Measurements from ENCODE around the gene RPF1. TPM values are rescaled to one million over a fixed set of nuclear protein-coding genes. Genes with fewer than 3 reads are reported as not detected.
"Not testable (repeated sequence)": the region's sequence is repeated elsewhere in the genome, so short reads cannot be mapped to it uniquely, and the experiment has no call there.

The RPF1 gene, protein sequence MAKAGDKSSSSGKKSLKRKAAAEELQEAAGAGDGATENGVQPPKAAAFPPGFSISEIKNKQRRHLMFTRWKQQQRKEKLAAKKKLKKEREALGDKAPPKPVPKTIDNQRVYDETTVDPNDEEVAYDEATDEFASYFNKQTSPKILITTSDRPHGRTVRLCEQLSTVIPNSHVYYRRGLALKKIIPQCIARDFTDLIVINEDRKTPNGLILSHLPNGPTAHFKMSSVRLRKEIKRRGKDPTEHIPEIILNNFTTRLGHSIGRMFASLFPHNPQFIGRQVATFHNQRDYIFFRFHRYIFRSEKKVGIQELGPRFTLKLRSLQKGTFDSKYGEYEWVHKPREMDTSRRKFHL
- 33.6 TPM for polyA plus RNA-seq (2013, experiment 1 of 2; ENCODE audit: insufficient read length)
- polyA plus RNA-seq (2013, experiment 2 of 2; ENCODE audit: insufficient read length) = 37.8 TPM

DNA sequence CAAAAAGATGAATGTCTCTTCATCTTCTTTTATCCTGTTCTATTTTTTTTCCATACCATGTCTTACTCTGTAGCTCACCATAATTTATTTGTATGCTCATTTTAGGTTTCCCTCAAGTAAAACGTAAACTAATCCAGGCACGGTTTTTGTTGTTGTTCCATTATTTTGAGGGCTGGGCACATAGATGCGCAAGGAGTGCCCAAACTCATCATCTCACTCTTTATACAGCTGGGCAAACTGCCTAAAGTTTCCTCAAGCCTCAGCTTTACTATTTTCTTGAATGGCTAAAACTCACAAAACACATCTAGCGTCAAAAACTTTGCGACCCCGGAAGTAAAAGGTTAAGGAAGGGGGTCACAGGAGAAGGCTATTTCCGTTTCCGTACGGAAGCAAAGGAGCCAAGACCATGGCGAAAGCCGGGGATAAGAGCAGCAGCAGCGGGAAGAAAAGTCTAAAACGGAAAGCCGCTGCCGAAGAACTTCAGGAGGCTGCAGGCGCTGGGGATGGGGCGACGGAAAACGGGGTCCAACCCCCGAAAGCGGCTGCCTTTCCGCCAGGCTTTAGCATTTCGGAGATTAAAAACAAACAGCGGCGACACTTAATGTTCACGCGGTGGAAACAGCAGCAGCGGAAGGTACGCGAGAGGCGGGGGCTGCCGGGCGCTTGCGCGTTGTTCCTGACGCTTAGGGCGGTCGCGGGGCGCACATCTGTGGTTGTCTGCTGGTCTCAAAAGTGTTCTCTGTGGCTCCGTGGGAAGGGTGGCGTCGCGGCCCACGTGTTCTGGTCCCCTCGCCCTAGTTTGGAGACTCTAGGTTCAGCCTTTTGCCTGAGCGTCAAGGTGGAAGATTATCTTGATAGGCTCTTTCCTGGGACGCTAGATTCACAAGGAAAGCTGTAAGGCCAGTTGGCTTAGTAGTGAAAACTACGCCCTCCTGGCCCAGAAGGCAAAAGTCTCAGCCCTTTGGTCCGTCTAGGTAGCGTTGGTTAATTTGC is at the start of gene RPF1:
Gene RPF1 (plus strand): TSS at position 391 of the 993 bp plus-strand sequence. CDS start 16 bp downstream, at position 407.
- DNase-seq = peak; percentile 89

- DNase-seq = no peak
Observed at GRCh38 chr1:84430546-84430945, 48.5 kb upstream of the RPF1 start.

GRCh38 chr1:84433258-84434080 is 45.6 kb upstream of the RPF1 start:
- DNase-seq = peak; percentile 67

DNA sequence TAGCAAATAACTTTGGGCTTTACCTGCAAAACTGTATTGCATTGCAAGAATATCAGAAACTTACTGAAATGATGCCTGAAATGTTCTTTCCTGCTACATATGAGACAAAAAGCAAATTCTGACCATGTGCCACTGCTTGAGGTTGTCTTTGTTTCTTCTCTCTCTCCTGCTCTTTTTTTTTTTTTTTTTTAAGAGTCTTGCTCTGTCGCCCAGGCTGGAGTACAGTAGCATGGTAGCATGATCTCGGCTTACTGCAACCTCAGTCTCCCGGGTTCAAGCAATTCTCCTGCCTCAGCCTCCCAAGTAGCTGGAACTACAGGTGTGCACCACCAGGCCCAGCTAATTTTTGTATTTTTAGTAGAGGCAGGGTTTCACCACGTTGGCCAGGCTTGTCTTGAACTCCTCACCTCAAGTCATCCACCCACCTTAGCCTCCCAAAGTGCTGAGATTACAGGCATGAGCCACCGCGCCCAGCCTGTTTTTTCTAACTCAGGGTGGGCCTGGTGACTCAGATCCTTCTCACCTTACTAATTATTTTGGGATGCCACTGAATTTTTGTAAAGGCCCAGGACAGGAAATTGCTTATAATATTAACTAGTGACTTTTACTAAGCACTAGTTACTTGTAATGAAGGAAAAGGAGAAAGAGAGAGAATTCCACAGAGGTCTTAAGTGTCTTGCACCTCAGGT is 44.8 kb upstream of the RPF1 start:
- no peak for DNase-seq

- DNase-seq = no peak
Observed at GRCh38 chr1:84434801-84435549, 44.1 kb upstream of the RPF1 start.

DNA sequence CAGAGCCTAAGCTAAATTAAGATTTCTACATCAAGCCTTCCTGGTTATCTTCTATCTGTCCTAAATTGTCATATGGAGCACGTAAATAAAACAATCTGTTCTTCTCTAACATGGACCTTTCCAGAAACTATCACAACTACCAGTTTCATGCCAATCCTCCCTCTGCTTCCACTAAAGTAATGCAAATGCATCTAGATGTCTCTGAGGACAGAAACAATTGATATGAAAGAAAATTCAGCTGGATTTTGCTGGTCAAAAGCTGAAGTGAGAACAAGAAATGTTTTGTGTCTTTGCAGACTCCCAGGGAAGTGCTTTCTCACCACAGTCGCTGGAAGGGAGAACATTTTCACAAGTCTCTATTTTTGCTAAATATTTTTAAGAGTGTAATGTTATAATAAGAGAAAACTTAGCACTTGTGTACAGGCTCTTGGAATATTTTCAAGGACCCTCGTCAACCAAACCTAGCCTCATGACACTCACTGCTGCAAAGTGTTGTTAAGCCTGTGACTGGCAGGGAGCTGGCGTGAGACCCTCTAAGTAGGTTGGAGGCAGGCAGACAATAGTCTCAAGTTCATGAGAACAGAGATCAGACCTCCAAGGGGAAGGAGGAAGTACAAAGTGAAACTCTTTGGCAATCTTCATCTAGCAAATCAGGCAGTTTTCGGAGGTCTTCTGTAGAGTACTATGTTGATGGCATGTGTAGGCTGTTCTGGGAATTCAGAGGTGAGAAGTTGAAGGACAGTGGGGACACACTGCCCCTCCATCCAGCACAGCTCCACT is 42.0 kb upstream of the RPF1 start:
- DNase-seq = no peak

GRCh38 chr1:84442256-84442655 is 36.8 kb upstream of the RPF1 start:
- DNase-seq = peak; percentile 88

DNA sequence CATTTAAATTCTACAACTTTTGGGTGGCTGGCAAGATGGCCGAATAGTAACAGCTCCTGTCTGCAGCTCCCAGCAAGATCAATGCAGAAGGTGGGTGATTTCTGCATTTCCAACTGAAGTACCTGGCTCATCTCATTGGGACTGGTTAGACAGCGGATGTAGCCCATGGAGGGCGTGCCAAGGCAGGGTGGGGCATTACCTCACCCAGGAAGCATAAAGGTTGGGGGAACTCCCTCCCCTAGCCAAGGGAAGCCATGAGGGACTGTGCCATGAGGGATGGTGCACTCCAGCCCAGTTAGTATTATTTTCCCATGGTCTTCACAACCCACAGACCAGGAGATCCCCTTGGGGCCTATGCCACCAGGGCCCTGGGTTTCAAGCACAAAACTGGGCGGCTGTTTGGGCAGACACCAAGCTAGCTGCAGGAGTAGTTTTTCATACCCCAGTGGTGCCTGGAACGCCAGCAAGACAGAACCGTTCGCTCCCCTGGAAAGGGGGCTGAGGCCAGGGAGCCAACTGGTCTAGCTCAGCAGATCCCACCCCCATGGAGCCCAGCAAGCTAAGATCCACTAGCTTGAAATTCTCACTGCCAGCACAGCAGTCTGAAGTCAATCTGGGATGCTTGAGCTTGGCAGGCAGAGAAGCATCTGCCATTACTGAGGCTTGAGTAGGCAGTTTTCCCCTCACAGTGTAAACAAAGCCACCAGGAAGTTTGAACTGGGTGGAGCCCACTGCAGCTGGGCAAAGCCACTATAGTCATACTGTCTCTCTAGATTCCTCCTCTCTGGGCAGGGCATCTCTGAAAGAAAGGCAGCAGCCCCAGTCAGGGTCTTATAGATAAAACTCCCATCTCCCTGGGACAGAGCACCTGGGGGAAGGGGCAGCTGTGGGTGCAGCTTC is 36.1 kb upstream of the RPF1 start:
- not testable (repeated sequence) for DNase-seq

GRCh38 chr1:84448704-84449103 is 30.4 kb upstream of the RPF1 start:
- DNase-seq = not testable (repeated sequence)

DNA sequence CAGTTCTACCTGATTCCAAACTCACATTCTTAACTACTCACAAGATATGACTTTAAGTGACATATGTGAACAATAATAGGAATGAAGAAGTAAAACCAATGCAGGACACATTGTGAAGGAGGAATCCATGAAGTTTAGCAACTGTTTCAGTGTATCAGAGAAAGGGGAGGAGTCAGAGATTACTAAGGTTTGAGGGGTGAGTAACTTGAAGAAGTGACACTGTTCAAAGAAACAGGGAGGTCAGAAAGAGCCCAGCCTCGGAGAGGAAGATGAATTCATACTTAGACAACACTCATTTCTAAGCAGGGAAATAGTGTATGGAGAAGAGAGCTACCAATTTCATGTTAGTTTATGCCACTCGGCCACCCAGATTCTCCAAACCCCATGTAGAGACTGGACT is 28.2 kb upstream of the RPF1 start:
- DNase-seq = no peak

DNA sequence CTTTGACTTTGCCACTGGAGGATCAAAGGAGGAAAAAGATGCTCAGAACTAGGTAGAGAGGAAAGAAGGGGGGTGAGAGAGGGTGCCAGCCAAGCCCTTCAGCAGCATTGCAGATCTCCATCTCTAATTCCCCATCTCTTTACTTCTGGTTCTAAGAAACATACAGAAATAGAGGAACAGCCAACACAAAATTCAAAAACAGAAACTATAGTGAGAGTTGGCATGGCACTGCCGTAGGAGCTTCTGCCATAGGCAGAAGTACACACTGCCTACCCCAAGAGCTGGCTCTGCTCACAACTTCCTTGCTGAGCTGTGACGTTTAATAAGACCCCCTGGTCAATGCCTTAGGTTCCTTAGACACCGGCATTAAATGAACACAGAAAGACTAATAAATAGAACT is 26.6 kb upstream of the RPF1 start:
- no peak for DNase-seq

DNA sequence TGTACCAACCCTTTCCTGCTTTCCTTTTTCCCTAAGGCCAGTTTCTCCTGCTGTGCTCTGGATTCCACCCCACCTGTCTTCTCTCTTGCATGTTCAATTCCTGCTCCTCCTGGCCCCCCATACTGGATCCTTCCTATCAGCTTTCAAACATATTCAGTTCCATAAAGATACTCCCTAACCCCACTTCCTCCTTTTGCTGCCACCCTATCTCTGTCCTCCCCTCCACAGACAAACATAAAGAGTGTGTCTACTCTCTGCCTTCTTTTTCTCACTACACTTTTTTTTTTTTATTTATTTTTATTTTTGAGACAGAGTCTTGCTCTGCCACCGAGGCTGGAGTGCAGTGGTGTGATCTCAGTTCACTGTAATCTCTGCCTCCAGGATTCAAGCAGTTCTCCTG is 16.9 kb upstream of the RPF1 start:
- DNase-seq = no peak

DNA sequence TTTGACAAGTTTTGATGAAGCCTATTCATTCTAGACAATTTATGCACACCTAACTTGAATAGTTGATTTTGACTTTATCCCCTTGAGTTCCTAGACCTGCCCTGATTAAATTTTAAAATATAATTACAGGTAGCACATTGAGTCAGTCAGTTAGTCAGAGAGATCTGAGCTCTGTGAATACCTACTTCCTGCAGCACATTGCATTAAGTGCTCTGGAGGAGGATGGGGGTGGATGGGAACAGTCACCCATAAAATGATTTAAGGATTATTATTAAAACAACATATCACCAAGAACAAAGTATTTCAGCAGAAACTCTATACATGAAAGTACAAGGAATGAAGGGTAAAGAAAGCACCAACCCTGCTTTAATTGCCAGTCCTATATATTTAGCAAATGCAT is 11.8 kb upstream of the RPF1 start:
- no peak for DNase-seq

GRCh38 chr1:84476225-84476624 is 2.8 kb upstream of the RPF1 start:
- DNase-seq = no peak

- DNase-seq = no peak
Observed at GRCh38 chr1:84479998-84480397, 932 bp downstream of the RPF1 start.

- no peak for DNase-seq
Observed at GRCh38 chr1:84480650-84481049, 1.6 kb downstream of the RPF1 start.

DNA sequence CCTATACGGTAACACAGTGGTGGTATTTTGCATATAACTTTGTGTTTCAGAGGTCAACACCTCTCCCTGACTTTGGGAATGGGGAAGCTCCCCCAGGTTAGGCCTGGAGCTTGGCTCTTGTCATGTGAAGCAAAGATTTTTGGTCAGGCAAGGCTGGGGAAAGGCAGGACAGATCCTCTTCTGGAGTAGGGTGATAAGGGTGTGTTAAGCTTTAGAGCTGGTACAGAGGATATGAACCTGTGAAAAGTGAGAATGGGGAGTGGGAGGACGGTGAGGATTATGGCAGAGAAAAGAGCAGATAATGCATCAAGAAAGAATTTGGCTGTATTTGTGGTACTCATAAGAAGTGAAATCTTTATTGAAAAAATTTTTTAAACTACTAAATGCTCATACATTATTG is 2.3 kb downstream of the RPF1 start:
- no peak for DNase-seq

DNA sequence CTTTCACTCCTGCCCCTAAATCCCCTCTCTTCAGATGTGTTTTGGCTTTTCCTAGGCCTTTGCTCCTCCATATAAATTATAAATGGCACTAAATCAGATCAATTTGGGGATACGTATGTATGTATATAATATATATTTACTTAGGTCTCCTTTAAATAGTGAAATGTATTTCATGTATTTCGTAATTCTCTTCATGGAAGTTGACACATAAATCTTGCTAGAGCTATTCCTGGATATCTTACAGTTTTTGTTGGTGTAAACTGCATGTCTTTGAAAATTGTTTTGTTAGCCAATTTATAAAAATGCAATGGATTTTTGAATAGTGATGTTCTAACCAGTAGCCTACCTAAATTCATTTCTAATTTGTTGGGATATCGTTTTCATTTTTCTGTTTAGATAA is 9.0 kb downstream of the RPF1 start:
- no peak for DNase-seq

- no peak for DNase-seq
Observed at GRCh38 chr1:84489766-84490165, 10.7 kb downstream of the RPF1 start.

Measured in fibroblast of skin of scalp (primary cell).